ENCODE data around the gene RBM20.
"Not testable (repeated sequence)": the region's sequence is repeated elsewhere in the genome, so short reads cannot be mapped to it uniquely, and the experiment has no call there.

RBM20 gene

DNA sequence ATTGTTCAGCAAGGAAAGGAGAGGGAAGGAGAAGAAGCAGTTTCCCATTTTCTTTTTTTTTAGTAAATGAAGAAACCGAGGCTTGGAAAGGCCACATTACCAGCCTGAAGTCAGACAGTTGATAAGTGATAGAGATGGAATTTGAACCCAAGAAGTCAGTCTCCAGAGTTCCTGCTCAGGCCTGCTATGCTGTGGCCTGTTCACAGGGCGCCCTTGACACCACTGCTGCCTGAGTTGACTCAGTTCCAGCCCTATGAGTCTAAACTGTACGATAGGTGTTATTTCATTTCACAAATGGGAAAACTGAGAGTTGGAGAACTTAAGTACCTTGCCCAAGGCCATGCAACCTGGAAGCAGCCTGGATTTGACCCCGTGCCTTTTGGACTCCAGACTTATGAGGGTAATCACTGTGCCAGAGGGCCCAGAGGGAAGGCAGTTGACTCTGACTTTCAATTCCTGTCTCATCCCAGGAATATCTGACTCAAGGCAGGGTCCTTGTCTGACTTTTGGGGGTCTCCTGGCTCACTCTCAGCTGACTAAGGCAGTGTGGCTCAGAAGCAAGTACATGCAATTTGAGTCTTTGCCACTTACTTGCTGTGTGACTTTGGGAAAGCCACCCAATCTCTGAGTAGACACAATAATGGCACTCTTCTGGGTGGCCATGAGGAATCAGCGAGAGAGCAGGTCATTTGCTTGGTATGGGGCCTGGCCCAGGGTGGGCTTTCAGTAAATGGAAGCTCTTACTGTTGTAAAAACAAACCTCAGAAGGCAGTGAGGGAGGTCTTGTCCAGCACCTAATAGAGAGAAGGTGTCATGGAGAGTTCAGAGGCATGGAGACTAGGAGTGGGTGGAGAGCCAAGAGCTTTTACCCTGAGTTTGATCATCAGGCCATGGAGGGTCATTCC, 17.9 kb upstream of the RBM20 start:
- DNase-seq, result no peak

DNA sequence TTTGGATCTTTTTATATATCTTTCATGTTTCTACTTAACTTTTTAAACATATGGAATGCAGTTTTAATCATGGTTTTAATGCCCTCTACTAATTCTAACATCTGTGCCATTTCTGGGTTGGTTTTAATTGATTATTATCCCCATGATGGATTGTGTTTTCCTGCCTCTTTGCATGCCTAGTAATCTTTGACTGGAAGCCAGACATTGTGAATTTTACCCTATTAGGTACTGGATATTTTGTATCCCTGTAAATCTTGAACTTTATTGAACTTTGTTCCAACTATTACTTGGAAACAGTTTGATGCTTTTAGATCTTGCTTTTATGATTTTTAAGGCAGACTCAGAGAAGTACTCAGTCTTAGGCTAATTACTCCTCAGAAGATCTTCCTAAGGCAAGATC, 16.0 kb upstream of the RBM20 start:
- DNase-seq, result no peak

DNA sequence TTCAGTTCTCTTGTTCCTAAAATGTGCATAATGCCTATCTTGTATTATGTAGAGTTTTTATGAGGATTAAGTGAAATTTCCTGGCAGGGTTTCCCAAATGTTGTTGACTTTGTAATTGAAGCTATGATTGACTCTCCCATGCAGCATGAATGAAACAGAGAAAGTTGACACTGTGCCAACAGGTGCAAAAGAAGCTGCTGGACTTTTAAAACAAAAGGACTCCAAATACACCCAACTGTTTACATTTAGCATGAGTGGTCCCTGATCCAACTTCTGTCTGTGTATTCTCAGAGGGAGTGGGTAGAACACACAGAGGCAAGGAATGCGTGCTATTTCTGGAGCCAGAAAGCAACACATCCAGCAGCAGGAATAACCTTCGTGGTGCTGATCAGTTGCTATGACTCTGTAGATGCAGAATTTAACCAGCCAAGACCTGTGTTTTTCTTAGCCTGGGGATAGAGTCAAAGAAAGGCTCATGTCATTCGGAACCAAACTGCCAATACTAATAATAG, 14.4 kb upstream of the RBM20 start:
- DNase-seq, result peak; percentile 68

DNA sequence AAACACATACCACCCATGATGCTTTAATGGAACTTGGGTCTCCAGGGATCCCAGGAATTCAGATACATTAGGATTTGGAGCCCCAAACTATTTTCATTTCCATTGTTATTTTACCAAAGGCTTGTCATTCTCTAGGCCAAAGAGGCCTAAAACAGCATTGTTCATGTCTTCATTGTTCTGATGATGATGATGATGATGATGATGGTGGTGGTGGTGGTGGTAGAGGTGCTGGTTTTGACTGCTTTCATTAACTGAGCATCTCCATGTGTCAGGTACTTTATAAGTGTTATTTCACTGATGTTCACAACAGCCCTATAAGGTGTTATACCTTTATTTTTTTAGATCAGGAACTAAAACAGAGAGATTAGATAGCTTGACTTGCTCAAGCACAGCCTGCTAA, 12.2 kb upstream of the RBM20 start:
- DNase-seq, result no peak

DNA sequence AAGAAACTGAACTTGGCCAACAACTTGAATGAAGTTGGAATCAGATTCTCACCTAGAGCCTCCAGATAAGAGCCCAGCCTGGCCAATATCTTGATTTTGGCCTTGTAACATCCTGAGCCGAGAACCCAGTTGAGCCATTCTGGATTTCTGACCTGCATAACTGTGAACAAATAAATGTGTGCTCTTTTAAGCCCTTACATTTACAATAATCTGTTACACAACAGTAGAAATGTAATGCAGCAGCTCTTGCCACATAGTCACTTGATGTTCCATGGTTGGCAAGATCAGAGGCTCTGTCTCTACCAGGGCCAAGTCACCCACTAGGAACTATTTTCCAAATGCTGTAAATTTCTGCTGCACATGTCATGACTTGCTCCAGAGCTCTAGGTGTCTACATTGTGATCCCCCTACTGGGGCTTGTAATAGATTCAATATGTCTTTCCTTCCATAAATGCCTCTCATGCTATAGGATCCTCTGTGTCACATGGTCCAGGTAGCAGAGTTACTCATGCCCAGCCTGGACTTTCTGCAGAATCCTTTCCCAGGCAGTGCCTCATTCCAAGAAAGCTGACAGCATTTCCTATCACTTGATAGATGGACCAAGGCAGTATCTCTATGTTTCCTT, 11.4 kb upstream of the RBM20 start:
- no peak for DNase-seq

DNA sequence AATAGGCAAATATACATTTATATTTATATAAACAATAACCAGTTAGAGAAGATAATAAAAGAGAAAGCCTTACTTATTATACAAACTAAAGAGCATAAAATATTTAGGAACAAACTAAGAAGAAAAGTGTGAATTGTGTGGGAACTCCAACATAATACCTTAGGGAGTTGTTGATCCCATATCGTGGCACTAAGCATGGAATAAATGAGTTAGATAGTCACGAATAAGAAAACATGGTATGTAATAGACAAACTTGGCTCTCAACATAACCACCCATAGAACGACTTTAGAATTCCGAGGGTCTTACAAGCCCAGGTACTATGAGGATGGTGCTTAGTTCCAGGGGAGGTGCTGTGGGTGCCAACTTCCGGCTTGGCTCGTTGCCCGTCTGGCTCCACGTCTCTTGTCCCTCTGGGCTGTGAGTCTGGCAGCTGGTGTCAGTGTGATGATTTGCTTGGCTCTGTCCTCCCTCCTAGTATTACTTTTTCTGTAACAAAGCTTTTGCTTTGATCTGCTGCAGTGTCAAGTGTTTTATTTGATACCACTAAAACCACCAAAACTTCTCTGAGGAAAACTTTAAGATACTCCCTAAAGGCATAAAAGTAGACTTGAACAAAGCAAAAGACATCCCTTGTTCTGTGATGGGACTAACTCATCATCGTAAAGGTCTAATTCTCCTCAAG, 9.5 kb upstream of the RBM20 start:
- DNase-seq, result no peak

DNA sequence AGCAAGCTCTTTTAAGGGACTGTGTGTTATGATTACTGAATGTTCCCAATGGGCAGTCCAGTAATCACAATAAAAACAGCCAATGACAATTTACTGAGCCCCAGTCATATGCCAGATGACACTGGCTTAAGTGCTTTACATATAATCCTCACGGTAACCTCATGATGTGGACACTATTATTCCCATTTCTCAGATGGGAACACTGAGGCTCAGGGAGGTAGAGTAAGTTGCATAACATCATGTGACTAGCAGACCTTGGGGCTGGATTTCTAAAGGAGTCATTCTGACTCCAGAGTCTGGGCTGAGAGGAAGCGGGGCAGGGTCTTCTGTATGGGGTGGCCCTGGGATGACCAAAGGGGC, 7.6 kb upstream of the RBM20 start:
- no peak for DNase-seq

- no peak for DNase-seq
Measured at GRCh38 chr10:110636932-110637557, 7.1 kb upstream of the RBM20 start.

- DNase-seq, result no peak
Measured at GRCh38 chr10:110637558-110638053, 6.5 kb upstream of the RBM20 start.

GRCh38 chr10:110638319-110638718, 5.8 kb upstream of the RBM20 start:
- no peak for DNase-seq

DNA sequence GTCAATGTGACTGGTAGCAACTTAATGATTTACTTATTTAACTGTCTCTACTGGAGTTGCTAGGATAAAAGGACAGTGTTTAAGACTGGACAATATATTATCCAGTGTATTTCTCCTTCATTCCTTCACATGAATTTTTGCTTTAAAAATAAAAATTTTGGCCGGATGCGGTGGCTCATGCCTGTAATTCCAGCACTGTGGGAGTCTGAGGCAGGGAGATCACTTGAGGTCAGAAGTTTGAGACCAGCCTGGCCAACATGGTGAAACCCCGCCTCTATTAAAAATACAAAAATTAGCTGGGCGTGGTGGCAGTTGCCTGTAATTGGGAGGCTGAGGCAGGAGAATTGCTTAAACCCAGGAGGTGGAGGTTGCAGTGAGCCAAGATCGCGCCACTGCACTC, 5.1 kb upstream of the RBM20 start:
- DNase-seq, result not testable (repeated sequence)

DNA sequence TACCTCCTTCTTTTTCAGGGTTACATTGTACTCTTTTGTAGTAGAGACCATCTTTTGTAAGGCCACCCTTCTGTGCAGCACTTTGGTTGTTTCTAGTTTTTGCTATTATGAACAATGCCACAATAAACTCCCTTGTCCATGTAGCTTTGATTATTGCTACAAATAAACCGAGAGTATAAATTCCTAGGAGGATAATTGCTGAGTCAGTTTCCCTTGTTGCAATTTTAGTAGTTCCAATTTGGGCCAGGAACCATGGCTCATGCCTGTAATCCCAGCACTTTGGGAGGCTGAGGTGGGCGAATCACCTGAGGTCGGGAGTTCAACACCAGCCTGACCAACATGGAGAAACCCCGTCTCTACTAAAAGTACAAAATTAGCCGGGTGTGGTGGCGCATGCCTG, 4.3 kb upstream of the RBM20 start:
- DNase-seq, result not testable (repeated sequence)

DNA sequence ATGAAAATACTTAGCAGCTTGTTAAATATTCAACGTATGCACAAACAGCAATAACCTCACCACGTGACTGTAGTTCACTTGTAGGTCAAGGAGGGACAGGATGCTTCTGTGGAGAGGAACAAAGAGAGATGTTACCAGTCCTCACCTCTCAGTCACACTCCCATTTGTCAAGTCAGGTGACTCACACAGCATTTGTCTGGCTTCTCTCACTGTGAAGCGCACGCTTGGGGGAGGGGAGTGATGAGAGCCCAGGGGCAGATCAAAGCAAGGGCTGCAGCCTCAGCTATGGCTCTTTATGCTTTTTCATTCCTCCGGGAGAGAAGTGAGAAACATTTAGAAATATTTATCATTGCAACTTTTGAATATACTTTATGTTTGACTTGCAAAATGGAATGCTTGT, 2.9 kb upstream of the RBM20 start:
- DNase-seq, result peak; percentile 42

GRCh38 chr10:110642204-110643034, 1.7 kb upstream of the RBM20 start:
- no peak for DNase-seq

DNA sequence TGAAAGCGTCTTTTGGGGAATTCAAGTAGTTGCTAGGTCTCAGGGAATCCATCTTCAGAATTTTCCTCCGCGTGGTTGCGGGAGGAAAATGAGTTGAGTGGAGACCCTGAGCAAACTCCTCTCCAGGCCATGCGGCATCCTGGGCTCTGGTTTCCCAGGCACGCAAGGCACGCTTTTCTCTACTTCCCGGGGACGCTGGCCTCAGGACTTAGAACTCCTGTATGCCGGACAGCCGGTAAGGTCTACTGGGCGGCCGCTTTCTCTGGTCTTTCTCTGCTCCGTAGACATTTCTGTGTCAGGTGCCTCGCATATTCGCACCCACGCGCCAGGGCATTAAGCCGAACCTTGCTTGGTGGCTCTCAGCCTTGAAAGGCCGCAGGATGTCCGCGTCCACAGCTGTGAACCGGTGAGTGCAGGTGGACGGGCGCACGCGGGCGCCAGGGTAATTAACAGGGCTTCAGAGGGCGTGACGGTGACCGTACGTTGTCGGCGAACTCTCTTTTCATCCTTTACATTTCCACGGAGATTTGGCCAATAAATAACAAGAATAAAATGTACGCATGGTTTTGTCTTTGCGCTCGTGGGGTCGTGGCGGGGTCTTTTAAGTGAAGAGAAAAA, 992 bp upstream of the RBM20 start:
- DNase-seq, result no peak

DNA sequence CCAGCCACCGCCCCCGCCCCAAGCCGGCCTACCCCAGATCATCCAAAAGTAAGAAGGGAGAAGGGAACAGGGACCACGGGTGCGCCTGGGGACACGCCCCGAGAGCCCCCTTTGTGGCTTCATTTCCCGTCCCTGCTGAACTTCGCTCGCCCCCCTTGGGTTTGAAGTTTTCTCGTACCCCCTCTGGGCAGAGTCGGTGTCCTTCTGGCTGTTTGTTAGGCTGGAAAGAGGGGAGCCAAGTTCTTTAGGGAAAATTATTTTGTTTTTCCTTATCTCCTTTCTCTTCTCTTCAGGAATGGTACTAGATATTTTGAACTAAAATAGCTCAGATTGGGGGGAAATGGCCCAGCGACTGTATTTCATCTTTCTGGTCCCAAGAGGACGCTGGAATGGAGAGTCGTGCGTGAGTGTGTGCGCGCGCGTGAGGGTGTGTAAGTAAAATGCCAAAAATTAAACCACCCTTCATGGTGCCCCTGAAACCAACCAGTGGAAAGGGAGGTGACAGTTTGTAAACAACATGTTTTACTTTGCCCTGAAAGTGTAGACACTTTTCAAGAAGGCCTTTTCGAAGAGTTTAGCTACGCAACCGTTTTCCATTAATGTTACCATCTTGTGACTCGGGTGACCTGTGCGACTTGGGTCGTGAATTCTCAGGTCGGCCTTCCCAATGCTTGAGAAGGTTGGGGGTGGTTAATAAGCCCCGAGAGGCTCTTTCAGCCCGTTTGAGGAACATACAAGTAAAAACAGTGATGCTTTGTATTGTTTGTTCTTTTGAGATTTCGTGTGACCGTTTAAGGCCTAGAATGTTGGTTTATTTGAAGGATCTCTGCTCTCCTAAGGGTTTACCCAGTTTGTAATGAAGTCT, 694 bp downstream of the RBM20 start:
- DNase-seq, result no peak

DNA sequence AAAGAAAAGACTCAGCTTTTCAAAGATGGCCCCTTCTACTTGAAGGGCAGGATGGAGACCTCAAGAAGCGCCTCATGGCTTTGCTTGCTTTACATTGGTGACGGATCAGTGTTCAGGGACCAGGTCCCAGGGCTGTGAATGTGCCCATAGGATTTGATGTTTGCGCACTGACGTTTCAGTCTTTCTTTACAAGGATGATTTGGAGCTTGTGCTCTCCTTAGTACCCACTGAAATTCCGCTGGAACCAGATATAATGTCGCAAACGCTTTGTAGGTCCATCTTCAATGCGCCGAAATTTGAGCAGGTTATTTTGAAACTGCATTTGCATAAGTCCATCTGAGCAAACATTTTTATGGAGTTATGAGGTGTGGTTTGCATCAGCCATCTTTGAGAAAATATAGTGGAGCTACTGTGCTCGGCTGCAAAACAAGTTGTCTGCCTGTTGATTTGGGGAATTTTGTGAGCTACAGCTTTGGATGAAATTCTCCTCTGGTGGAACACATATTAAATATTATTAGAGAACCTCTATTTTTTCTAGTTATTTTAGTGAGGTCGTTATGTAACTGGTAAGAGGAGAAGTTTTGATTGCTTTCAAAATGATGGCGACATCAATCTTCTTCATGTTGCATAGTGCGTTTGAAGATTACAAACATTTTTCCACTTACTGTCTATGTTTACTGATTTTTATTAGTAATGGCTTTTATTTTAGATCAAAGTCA, 2.4 kb downstream of the RBM20 start:
- DNase-seq, result no peak

DNA sequence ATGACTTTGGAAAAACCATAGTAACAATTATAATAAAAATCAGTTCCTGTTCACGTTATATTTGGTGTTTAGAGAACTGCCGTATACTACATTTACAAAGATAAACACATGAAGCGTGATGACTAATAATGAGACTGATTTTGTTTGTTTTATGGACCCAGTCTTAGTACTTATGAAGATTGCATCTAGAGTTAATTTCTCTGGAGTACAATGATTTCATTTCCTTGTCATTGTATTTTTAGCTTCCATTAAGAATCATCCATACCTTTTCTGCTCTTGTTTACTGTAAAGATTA, 2.9 kb downstream of the RBM20 start:
- no peak for DNase-seq

DNA sequence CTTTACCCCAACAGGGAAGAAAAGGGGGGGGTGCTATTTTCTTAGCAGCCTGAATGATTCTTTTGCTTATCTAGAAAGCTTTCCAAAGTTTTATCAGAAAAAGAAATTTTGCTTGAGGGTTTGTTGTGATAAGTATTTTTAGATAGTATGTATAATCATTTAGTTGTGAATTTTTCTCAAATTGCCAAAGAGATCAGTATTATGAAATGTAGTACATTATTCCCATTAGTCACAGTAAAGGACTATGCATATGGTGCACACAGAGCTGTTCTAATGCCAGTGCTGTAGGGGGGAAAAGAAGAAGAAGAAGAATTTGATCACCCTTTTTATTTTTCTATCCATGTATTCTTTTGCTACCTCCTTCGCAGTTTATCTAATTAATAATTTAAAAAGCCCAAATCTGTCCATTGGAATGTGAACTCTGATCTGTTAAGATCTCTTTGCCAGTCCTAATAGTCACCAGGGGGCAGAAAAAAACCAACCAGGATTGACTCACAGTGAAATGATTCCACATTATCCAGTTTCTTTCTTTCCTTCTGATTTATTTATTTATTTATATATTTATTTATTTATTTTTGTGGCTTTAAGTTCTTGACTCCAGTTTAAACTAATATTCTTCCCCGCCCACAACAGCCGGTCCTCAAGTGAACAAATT, 4.7 kb downstream of the RBM20 start:
- peak; percentile 11 for DNase-seq

Data from kidney glomerular epithelial cell (primary cell).